ENCODE measurements around the gene PHAF1. TPM values are rescaled to one million over a fixed set of nuclear protein-coding genes. Genes with fewer than 3 reads are reported as not detected.

The PHAF1 gene
- polyA plus RNA-seq, 1 donor from 2014 or later = 9.8 TPM

GRCh38 chr16:67196881-67197280 lies 87.1 kb downstream of the PHAF1 start:
- no peaks in the 10 kb centered on the region for H3K36me3 ChIP-seq (ENCODE audit: insufficient read depth, low read length)
- TF ChIP-seq TAF1 (IDR thresholded peaks at IDR 0.05; ENCODE audit: low read depth) = no peak
- TF ChIP-seq POLR2AphosphoS5 (IDR thresholded peaks at IDR 0.05) = no peak
- TF ChIP-seq, protein P1, sequence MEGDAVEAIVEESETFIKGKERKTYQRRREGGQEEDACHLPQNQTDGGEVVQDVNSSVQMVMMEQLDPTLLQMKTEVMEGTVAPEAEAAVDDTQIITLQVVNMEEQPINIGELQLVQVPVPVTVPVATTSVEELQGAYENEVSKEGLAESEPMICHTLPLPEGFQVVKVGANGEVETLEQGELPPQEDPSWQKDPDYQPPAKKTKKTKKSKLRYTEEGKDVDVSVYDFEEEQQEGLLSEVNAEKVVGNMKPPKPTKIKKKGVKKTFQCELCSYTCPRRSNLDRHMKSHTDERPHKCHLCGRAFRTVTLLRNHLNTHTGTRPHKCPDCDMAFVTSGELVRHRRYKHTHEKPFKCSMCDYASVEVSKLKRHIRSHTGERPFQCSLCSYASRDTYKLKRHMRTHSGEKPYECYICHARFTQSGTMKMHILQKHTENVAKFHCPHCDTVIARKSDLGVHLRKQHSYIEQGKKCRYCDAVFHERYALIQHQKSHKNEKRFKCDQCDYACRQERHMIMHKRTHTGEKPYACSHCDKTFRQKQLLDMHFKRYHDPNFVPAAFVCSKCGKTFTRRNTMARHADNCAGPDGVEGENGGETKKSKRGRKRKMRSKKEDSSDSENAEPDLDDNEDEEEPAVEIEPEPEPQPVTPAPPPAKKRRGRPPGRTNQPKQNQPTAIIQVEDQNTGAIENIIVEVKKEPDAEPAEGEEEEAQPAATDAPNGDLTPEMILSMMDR (IDR thresholded peaks at IDR 0.05; ENCODE audit: poor library complexity, severe bottlenecking) = no peak
- TF ChIP-seq EZH2 (IDR thresholded peaks at IDR 0.05; ENCODE audit: borderline replicate concordance, insufficient read depth, low read length, poor library complexity, severe bottlenecking) = no peak
- TF ChIP-seq, protein P2, sequence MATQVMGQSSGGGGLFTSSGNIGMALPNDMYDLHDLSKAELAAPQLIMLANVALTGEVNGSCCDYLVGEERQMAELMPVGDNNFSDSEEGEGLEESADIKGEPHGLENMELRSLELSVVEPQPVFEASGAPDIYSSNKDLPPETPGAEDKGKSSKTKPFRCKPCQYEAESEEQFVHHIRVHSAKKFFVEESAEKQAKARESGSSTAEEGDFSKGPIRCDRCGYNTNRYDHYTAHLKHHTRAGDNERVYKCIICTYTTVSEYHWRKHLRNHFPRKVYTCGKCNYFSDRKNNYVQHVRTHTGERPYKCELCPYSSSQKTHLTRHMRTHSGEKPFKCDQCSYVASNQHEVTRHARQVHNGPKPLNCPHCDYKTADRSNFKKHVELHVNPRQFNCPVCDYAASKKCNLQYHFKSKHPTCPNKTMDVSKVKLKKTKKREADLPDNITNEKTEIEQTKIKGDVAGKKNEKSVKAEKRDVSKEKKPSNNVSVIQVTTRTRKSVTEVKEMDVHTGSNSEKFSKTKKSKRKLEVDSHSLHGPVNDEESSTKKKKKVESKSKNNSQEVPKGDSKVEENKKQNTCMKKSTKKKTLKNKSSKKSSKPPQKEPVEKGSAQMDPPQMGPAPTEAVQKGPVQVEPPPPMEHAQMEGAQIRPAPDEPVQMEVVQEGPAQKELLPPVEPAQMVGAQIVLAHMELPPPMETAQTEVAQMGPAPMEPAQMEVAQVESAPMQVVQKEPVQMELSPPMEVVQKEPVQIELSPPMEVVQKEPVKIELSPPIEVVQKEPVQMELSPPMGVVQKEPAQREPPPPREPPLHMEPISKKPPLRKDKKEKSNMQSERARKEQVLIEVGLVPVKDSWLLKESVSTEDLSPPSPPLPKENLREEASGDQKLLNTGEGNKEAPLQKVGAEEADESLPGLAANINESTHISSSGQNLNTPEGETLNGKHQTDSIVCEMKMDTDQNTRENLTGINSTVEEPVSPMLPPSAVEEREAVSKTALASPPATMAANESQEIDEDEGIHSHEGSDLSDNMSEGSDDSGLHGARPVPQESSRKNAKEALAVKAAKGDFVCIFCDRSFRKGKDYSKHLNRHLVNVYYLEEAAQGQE (IDR thresholded peaks at IDR 0.05; ENCODE audit: borderline replicate concordance) = no peak
- no peak for TF ChIP-seq RAD21 (conservative IDR thresholded peaks at IDR 0.05)
- no peak for TF ChIP-seq EP300 (conservative IDR thresholded peaks at IDR 0.05; ENCODE audit: poor library complexity, severe bottlenecking)
- TF ChIP-seq SMC3 (conservative IDR thresholded peaks at IDR 0.05; ENCODE audit: poor library complexity) = no peak
- TF ChIP-seq MXI1 (conservative IDR thresholded peaks at IDR 0.05; ENCODE audit: poor library complexity, severe bottlenecking) = no peak
- H3K27ac ChIP-seq (ENCODE audit: low read length) = no peak overlapping the region
- no peak overlapping the region for H3K9ac ChIP-seq (ENCODE audit: low read length)
- H3K9me2 ChIP-seq (ENCODE audit: insufficient read depth, low read length) = no peaks in the 10 kb centered on the region
- H2AFZ ChIP-seq (ENCODE audit: low read depth, low read length) = no peak overlapping the region
- no peaks in the 10 kb centered on the region for H3K9me3 ChIP-seq (ENCODE audit: low read length)
- H3K27me3 ChIP-seq (ENCODE audit: insufficient read depth, low read depth, low read length) = no peaks in the 10 kb centered on the region
- no peak overlapping the region for H3K4me2 ChIP-seq (ENCODE audit: low read length)
- peaks cover 15% of the 10 kb centered on the region for H3K79me2 ChIP-seq (replicated peaks; ENCODE audit: insufficient read depth, low read length)
- no peaks in the 10 kb centered on the region for H3F3A ChIP-seq (ENCODE audit: insufficient read depth, low read length, poor library complexity, severe bottlenecking)
- no peak overlapping the region for H3K4me3 ChIP-seq (ENCODE audit: low read length)
- H4K20me1 ChIP-seq (ENCODE audit: insufficient read depth) = no peaks in the 10 kb centered on the region

- Histone ChIP-seq H3K9me3 (ENCODE audit: low read length) (no peaks in the 10 kb centered on the region), H3K27me3 (ENCODE audit: insufficient read depth, low read depth, low read length) (no peaks in the 10 kb centered on the region), H3F3A (ENCODE audit: insufficient read depth, low read length, poor library complexity, severe bottlenecking) (no peaks in the 10 kb centered on the region), H3K79me2 (replicated peaks; ENCODE audit: insufficient read depth, low read length) (peaks cover 9% of the 10 kb centered on the region), H3K4me3 (ENCODE audit: low read length) (no peak overlapping the region), H3K4me2 (ENCODE audit: low read length) (no peak overlapping the region), H3K27ac (ENCODE audit: low read length) (no peak overlapping the region), H3K9me2 (ENCODE audit: insufficient read depth, low read length) (no peaks in the 10 kb centered on the region), H3K36me3 (ENCODE audit: insufficient read depth, low read length) (no peaks in the 10 kb centered on the region), H2AFZ (ENCODE audit: low read depth, low read length) (no peak overlapping the region), H3K9ac (ENCODE audit: low read length) (no peak overlapping the region), H4K20me1 (ENCODE audit: insufficient read depth) (no peaks in the 10 kb centered on the region)
- TF ChIP-seq, protein P1 (IDR thresholded peaks at IDR 0.05; ENCODE audit: poor library complexity, severe bottlenecking) = no peak
- TF ChIP-seq, protein P2 (IDR thresholded peaks at IDR 0.05; ENCODE audit: borderline replicate concordance) = no peak
- no peak for TF ChIP-seq RAD21 (conservative IDR thresholded peaks at IDR 0.05)
- TF ChIP-seq SMC3 (conservative IDR thresholded peaks at IDR 0.05; ENCODE audit: poor library complexity) = no peak
- TF ChIP-seq POLR2AphosphoS5 (IDR thresholded peaks at IDR 0.05) = no peak
- no peak for TF ChIP-seq TAF1 (IDR thresholded peaks at IDR 0.05; ENCODE audit: low read depth)
- no peak for TF ChIP-seq EZH2 (IDR thresholded peaks at IDR 0.05; ENCODE audit: borderline replicate concordance, insufficient read depth, low read length, poor library complexity, severe bottlenecking)
- TF ChIP-seq EP300 (conservative IDR thresholded peaks at IDR 0.05; ENCODE audit: poor library complexity, severe bottlenecking) = no peak
- TF ChIP-seq MXI1 (conservative IDR thresholded peaks at IDR 0.05; ENCODE audit: poor library complexity, severe bottlenecking) = no peak
Measured at GRCh38 chr16:67197704-67198103, 88.0 kb downstream of the PHAF1 start.

All from neural cell (in vitro differentiated cells).